Measurements from ENCODE around the gene MYBBP1A. TPM values are rescaled to one million over a fixed set of nuclear protein-coding genes. Genes with fewer than 3 reads are reported as not detected.

Gene MYBBP1A
- total and polyA plus RNA-seq, 8 donors, result 21.8 to 93.1 (median 35.5) TPM

DNA sequence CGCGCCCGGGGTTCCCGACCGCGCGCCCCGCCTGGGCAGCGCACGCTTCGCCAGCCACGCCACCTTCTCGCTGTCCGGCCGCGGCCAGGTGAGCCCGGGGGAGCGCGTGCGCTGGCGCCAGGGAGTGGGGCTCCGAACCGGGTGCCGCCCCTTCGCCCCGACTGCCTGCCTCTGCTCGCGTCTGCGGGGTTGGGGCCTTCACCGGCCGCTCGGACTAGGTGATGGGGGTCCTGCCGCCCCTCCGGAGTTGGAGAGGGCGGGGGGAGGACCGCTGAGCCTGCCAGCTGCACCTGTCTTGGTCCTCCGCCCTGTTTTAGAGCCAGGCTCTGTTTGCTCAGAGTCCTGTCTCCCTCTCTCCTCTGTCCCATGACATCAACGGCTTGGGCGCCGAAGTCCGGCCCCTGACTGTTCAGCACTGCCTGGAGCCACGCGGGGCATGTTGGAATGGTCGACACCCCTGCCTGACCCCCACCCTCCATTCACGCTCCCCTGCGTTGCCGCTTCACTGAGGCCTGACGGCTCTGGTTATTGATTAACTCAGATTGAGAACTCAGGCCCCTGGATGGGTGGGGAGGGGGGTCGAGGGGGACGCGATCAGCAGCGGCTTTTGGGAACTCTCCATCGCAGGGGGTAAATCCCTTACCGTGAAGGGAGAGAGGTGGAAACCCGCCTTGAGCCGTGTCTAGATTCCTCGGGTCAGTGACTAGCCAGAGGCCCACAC is 29.9 kb upstream of the MYBBP1A start:
- H3K27ac ChIP-seq, result no peak overlapping the region

GRCh38 chr17:4584101-4584916 is 29.1 kb upstream of the MYBBP1A start, which contains the start of gene SMTNL2:
Gene SMTNL2, plus strand, starts transcription at chr17:4584529. Its CDS starts 77 bp downstream, at chr17:4584606.
- peak within 1 kb of the TSS; percentile 12 to 55 (median 25) for H3K4me3 ChIP-seq
- no peaks in the 10 kb centered on the region for H3K9me3 ChIP-seq
- WGBS, 2 donors, result 1 to 2% methylated on average over 39 to 100 of the region's 100 CpGs
- TF ChIP-seq CTCF (IDR thresholded peaks at IDR 0.05), result no peak
- ATAC-seq, result peak; percentile 20 to 61 (median 41)
- peaks cover 0 to 8% (median 0%) of the 10 kb centered on the region in 3 donors for H3K4me1 ChIP-seq
- DNase-seq, result peak in 2 of 6 donors; percentile 62 to 69
- H3K27me3 ChIP-seq, result peaks cover 0 to 5% (median 0%) of the 10 kb centered on the region in 4 donors
- H3K27ac ChIP-seq, result no peak within 1 kb of the TSS
- no peak for FAIRE-seq
- intact Hi-C loops (cut with DNase I), result no loop called here
- H3K36me3 ChIP-seq, result no peaks in the 10 kb centered on the region

More for the DNA sequence above, 29.9 kb upstream of the MYBBP1A start:
- FAIRE-seq (no peak), ATAC-seq (peak in 1 of 4 donors; percentile 13), DNase-seq (peak in 1 of 6 donors; percentile 65)
- WGBS, 2 donors, result 8 to 12% methylated on average over 44 to 57 of the region's 57 CpGs
- Histone ChIP-seq H3K4me3 (peak overlapping the region in 3 of 4 donors; percentile 12 to 55 (median 32)), H3K36me3 (no peaks in the 10 kb centered on the region), H3K27me3 (peaks cover 0 to 5% (median 0%) of the 10 kb centered on the region in 4 donors), H3K4me1 (peaks cover 0 to 8% (median 0%) of the 10 kb centered on the region in 3 donors), H3K9me3 (no peaks in the 10 kb centered on the region)
- TF ChIP-seq CTCF (IDR thresholded peaks at IDR 0.05), result no peak
- intact Hi-C loops (cut with DNase I), result no loop called here

DNA sequence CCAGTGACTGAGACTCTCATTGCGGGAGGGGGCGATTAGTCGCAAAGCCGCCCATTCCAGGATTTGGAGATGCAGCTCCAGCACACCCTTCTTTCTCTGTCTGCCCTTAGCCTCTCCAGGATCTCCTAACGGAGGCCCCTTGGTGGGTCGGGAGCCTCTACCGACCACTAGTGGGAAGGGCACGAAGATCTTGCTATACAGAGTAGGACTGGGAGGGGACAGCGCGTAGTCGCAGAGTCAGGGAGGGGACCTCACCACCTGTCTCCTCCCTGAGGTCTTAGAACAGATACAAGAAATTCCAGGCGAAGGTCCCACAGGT is 28.6 kb upstream of the MYBBP1A start:
- Histone ChIP-seq H3K9me3 (no peaks in the 10 kb centered on the region), H3K27ac (no peak overlapping the region), H3K4me3 (peak overlapping the region in 3 of 4 donors; percentile 18 to 55 (median 32)), H3K27me3 (peaks cover 0 to 5% (median 0%) of the 10 kb centered on the region in 4 donors), H3K36me3 (no peaks in the 10 kb centered on the region), H3K4me1 (peaks cover 0 to 8% (median 0%) of the 10 kb centered on the region in 3 donors)
- DNase-seq (no peak), ATAC-seq (peak; percentile 34 to 60 (median 44)), FAIRE-seq (no peak)
- TF ChIP-seq CTCF (IDR thresholded peaks at IDR 0.05), result no peak
- WGBS, 2 donors, result 24 to 27% methylated on average over 12 of the region's 12 CpGs
- intact Hi-C loops (cut with DNase I), result no loop called here

GRCh38 chr17:4583206-4583605 is 28.0 kb upstream of the MYBBP1A start:
- no peak for FAIRE-seq
- no peak for TF ChIP-seq CTCF (IDR thresholded peaks at IDR 0.05)
- Histone ChIP-seq H3K36me3 (no peaks in the 10 kb centered on the region), H3K27ac (no peak overlapping the region), H3K4me1 (peaks cover 0 to 8% (median 0%) of the 10 kb centered on the region in 3 donors), H3K4me3 (no peak overlapping the region), H3K27me3 (peaks cover 0 to 5% (median 0%) of the 10 kb centered on the region in 4 donors), H3K9me3 (no peaks in the 10 kb centered on the region)
- no peak for DNase-seq
- intact Hi-C loops (cut with DNase I), result no loop called here
- 78 to 87% methylated on average over 3 of the region's 3 CpGs for WGBS, 2 donors
- ATAC-seq, result no peak

Measured in pancreas (tissue), 10 donors.